GM10266 (cell line): ENCODE measurements around the gene CSTF3.

Source experiments
- DNase-seq: peaks from one replicate; pipeline ENCODE4 v3.0.0; 2012; ENCODE audit errors: extremely low spot score
- CTCF ChIP-seq: IDR thresholded peaks from 2 replicates; pipeline ENCODE4 v1.5.1; 2012; ENCODE audit warnings: mild to moderate bottlenecking, low read depth; ENCODE audit not compliant: control insufficient read depth, insufficient read depth; ENCODE audit errors: missing control alignments

The CSTF3 gene

DNA sequence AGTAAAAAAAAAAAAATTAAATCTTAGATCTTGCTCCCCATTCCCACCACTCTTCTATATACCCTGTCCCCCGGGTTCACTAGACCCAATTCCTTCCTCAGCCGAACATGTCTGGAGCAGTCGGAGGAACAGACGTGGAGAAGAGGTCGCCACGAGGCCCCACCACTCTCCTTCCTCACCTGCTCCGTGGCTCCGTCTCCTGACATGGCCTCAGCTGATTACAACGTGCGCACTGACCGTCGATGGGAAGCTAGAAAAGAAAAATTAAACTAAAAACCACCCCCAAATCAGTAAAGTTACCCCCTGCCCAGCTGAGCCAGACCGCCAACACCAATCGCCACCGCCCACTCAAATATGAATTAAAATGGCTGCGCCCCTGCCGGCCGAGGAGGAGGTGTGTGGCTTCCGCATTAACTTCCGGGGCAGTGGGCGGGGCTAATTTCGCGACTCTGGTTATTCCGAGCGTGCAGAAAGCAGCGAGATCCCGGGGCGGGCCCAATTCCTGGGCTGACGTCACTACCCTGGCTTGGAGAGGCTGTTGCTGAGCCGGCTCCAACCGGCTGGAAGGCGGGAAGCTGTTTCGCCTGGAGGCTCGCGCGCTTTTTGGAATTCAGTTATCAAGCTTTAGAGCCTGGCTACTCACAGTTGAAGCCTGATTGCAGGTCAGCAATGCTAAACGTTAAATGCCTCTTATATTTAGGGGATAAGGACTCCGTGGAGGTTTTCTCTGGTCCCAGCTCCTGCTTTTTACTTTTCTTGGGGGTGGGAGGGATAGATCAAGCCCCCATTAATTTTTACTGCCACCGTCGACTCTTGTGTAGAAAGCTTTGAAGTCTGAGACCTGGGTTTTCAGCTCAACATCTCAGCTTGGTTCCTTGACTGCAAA is at the start of gene CSTF3:
Gene CSTF3, minus strand, starts transcription at position 361 of the 886 bp plus-strand sequence. Its CDS starts 155 bp downstream, at position 206.
- DNase-seq, result peak; percentile 86
- TF ChIP-seq CTCF, result no peak

GRCh38 chr11:33208150-33208549 is 46.9 kb upstream of the CSTF3 start:
- no peak for TF ChIP-seq CTCF
- DNase-seq, result no peak

DNA sequence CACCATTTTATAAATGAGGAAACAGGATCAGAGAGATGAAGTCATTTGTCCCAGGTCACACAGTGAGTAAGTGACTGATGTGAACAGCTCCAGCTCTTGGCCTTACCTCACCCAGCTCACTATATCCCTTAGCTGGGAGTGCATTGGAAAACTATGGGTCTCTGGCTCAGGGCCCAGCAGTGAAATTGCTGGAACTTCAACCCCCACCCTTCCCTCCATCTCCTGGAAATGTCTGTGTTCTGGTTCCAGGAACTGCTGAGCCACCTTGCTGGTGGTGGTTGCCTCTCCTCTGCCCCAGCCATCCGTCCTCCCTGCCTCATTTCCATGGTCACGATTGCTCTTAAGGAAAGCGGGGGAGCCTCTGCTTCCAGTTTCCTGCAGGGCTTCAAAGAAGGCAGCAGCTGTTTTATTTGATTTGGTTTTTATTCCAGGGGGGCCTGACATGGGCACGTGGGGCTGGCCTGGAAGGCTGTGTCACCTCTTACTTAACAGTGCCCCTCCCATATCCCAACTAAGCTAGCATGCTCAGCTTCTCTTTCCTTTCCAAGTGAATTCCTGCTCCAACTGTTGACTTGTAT is 46.2 kb upstream of the CSTF3 start:
- no peak for TF ChIP-seq CTCF
- no peak for DNase-seq

GRCh38 chr11:33197915-33198727 is 36.8 kb upstream of the CSTF3 start:
- no peak for TF ChIP-seq CTCF
- DNase-seq, result no peak

- no peak for DNase-seq
- no peak for TF ChIP-seq CTCF
Measured at GRCh38 chr11:33195462-33196173, 34.3 kb upstream of the CSTF3 start.

- no peak for DNase-seq
- no peak for TF ChIP-seq CTCF
Measured at GRCh38 chr11:33194455-33194854, 33.2 kb upstream of the CSTF3 start.
